Breast epithelium (tissue), 4 donors: ENCODE data around the gene CDK5R2. TPM values are rescaled to one million over a fixed set of nuclear protein-coding genes. Genes with fewer than 3 reads are reported as not detected.

Experiments
- DNase-seq, 2 donors: peaks; one replicate each; pipeline ENCODE4 v3.0.0-alpha.2; 2019; ENCODE audit warnings: low spot score in 2 of 2
- H3K27ac ChIP-seq, 2 donors: fragments of 200-600 bp; sonication (generic) in 1 of 2; one replicate each; pipeline ENCODE4 v1.5.1; 2016 to 2019; ENCODE audit warnings: mild to moderate bottlenecking in 1 of 2
- H3K27me3 ChIP-seq, 2 donors: fragments of 200-600 bp; sonication (generic) in 1 of 2; one replicate each; pipeline versions ENCODE4 v1.5.1 to v1.6.0; 2017 to 2019; ENCODE audit warnings: control low read depth in 1 of 2, mild to moderate bottlenecking in 1 of 2
- H3K36me3 ChIP-seq: fragments of 200-600 bp; one replicate; pipeline ENCODE4 v1.5.1; 2019
- H3K4me1 ChIP-seq, 2 donors: fragments of 200-600 bp; sonication (generic); one replicate each; pipeline ENCODE4 v1.5.1; 2016 to 2019; ENCODE audit warnings: control low read depth in 1 of 2
- H3K4me3 ChIP-seq, 3 donors: fragments of 200-600 bp; sonication (generic); 1 replicate in 2 of 3; 2 replicates in 1 of 3; pipeline ENCODE4 v1.5.1; 2016 to 2019; ENCODE audit warnings: mild to moderate bottlenecking in 3 of 3, moderate library complexity in 2 of 3
- H3K9me3 ChIP-seq, 2 donors: fragments of 200-600 bp; sonication (generic) in 1 of 2; one replicate each; pipeline ENCODE4 v1.5.1; 2016 to 2019; ENCODE audit warnings: control low read depth in 1 of 2
- CTCF ChIP-seq, 3 donors: fragments of 450-650 bp; IDR thresholded peaks; one replicate each; pipeline ENCODE4 v1.5.1; 2016 to 2017; ENCODE audit warnings: antibody characterized with exemption in 3 of 3, mild to moderate bottlenecking in 3 of 3, moderate library complexity in 3 of 3
- POLR2A ChIP-seq: fragments of 450-650 bp; IDR thresholded peaks from one replicate; pipeline ENCODE4 v1.6.1; 2016; ENCODE audit warnings: antibody characterized with exemption, mild to moderate bottlenecking, moderate library complexity
- POLR2AphosphoS5 ChIP-seq, 3 donors: sonication (generic); formaldehyde crosslinking; IDR thresholded peaks; one replicate each; pipeline ENCODE4 v1.6.1; 2017; ENCODE audit warnings: antibody characterized with exemption in 3 of 3
- intact Hi-C: fragments of 100-400 bp; cut with DNase I; formaldehyde crosslinking; loops from one replicate; pipeline ENCODE4 v1.15.1; 2023; ENCODE audit warnings: low total_unique reads
- total RNA-seq, 3 donors: library from RNA; depleted of rRNA; stranded (reverse); fragments of >200 nt; gene quantifications; one replicate each; pipeline ENCODE4 v1.1.0, GENCODE V29; 2016

The CDK5R2 gene
- total RNA-seq, 3 donors from 2014 or later: not detected

GRCh38 chr2:218992703-218993344, 33.4 kb downstream of the CDK5R2 start:
- H3K9me3 ChIP-seq: no peaks in the 10 kb centered on the region
- DNase-seq: no peak
- peaks cover 15 to 79% of the 10 kb centered on the region in 2 donors for H3K27me3 ChIP-seq
- peak overlapping the region; percentile 27 to 67 (median 42) for H3K4me3 ChIP-seq
- no peaks in the 10 kb centered on the region for H3K36me3 ChIP-seq
- intact Hi-C loops: no loop called here
- peaks cover 3 to 20% of the 10 kb centered on the region in 2 donors for H3K4me1 ChIP-seq
- H3K27ac ChIP-seq: no peak overlapping the region
- TF ChIP-seq CTCF (IDR thresholded peaks at IDR 0.05): no peak
- no peak for TF ChIP-seq POLR2AphosphoS5 (IDR thresholded peaks at IDR 0.05)
- no peak for TF ChIP-seq POLR2A

GRCh38 chr2:218993345-218994315, 34.2 kb downstream of the CDK5R2 start, which contains the start of gene CRYBA2:
TSS of gene CRYBA2 (minus strand) at chr2:218993422. CDS start at chr2:218993176, 246 bp downstream.
- H3K4me3 ChIP-seq: peak within 1 kb of the TSS; percentile 27 to 67 (median 42)
- no peaks in the 10 kb centered on the region for H3K36me3 ChIP-seq
- intact Hi-C loops: no loop called here
- TF ChIP-seq POLR2A (no peak), POLR2AphosphoS5 (IDR thresholded peaks at IDR 0.05) (no peak), CTCF (IDR thresholded peaks at IDR 0.05) (no peak)
- H3K4me1 ChIP-seq: peaks cover 3 to 20% of the 10 kb centered on the region in 2 donors
- no peak within 1 kb of the TSS for H3K27ac ChIP-seq
- H3K9me3 ChIP-seq: no peaks in the 10 kb centered on the region
- DNase-seq: no peak
- H3K27me3 ChIP-seq: peaks cover 15 to 72% of the 10 kb centered on the region in 2 donors

- Histone ChIP-seq H3K4me3 (peak overlapping the region in 2 of 3 donors; percentile 44 to 67), H3K27me3 (peaks cover 15 to 53% of the 10 kb centered on the region in 2 donors), H3K36me3 (no peaks in the 10 kb centered on the region)
Observed at GRCh38 chr2:218995561-218995960, 36.1 kb downstream of the CDK5R2 start.

GRCh38 chr2:218995972-218996711, 36.7 kb downstream of the CDK5R2 start:
- Histone ChIP-seq H3K36me3 (no peaks in the 10 kb centered on the region), H3K4me1 (peaks cover 3 to 20% of the 10 kb centered on the region in 2 donors), H3K27me3 (peaks cover 15 to 47% of the 10 kb centered on the region in 2 donors), H3K9me3 (no peaks in the 10 kb centered on the region), H3K27ac (peak overlapping the region; percentile 33 to 54), H3K4me3 (peak overlapping the region; percentile 18 to 67 (median 44))
- intact Hi-C loops: no loop called here
- DNase-seq: peak; percentile 73 to 90
- TF ChIP-seq POLR2AphosphoS5 (IDR thresholded peaks at IDR 0.05) (peak in 2 of 3 donors; percentile 28 to 57), CTCF (IDR thresholded peaks at IDR 0.05) (peak; percentile 81 to 93 (median 91)), POLR2A (no peak)

More at GRCh38 chr2:218995561-218995960, 36.1 kb downstream of the CDK5R2 start:
- Histone ChIP-seq H3K4me1 (peaks cover 3 to 20% of the 10 kb centered on the region in 2 donors), H3K27ac (no peak overlapping the region), H3K9me3 (no peaks in the 10 kb centered on the region)
- no peak for TF ChIP-seq POLR2AphosphoS5 (IDR thresholded peaks at IDR 0.05)
- TF ChIP-seq CTCF (IDR thresholded peaks at IDR 0.05): no peak
- no peak for TF ChIP-seq POLR2A
- intact Hi-C loops: no loop called here
- no peak for DNase-seq
